Calu3 (cell line): Measurements from ENCODE around the gene LMO3. TPM values are rescaled to one million over a fixed set of nuclear protein-coding genes. Genes with fewer than 3 reads are reported as not detected.

Source experiments
- BruUV-seq: library from RNA; stranded (reverse); fragments of 400-500 nt; replicated peaks from 2 replicates; lab custom pipeline; 2021; lab: Mats Ljungman, UMichigan
- CTCF ChIA-PET: fragments of 300-600 bp; sonication (Branson Sonifier 250); formaldehyde crosslinking; loops from one replicate; lab custom pipeline; 2022; ENCODE audit warnings: antibody characterized with exemption; lab: Charles Lee
- DNase-seq: peaks from one replicate; pipeline ENCODE4 v3.0.0; 2022
- H3K27ac Mint-ChIP-seq: one replicate; pipeline ENCODE4 v1.8.0; 2022; ENCODE audit warnings: mixed read lengths; ENCODE audit not compliant: unreplicated experiment
- H3K27me3 Mint-ChIP-seq: one replicate; pipeline ENCODE4 v1.8.0; 2022; ENCODE audit warnings: mixed read lengths; ENCODE audit not compliant: unreplicated experiment
- H3K36me3 Mint-ChIP-seq: one replicate; pipeline ENCODE4 v1.8.0; 2022; ENCODE audit warnings: mild to moderate bottlenecking, moderate library complexity, mixed read lengths; ENCODE audit not compliant: insufficient read depth, unreplicated experiment
- H3K4me1 Mint-ChIP-seq: one replicate; pipeline ENCODE4 v1.8.0; 2022; ENCODE audit warnings: mild to moderate bottlenecking, low read depth, mixed read lengths; ENCODE audit not compliant: unreplicated experiment
- H3K4me3 Mint-ChIP-seq: one replicate; pipeline ENCODE4 v1.8.0; 2022; ENCODE audit warnings: mild to moderate bottlenecking, low read depth, moderate library complexity, mixed read lengths; ENCODE audit not compliant: unreplicated experiment
- H3K9me3 Mint-ChIP-seq: one replicate; pipeline ENCODE4 v1.8.0; 2022; ENCODE audit warnings: low read depth, mixed read lengths; ENCODE audit not compliant: unreplicated experiment
- intact Hi-C: fragments of 100-400 bp; cut with micrococcal nuclease; formaldehyde crosslinking; loops from one replicate; pipeline ENCODE4 v1.10.0; 2022; ENCODE audit not compliant: unreplicated experiment
- total RNA-seq: library from RNA; stranded (reverse); gene quantifications from 2 replicates; pipeline ENCODE4 v1.2.3, GENCODE V29; 2022
- TF ChIP-seq, protein P1 (sequence below): fragments of 200-600 bp; IDR thresholded peaks from one replicate; pipeline ENCODE4 v1.8.0; 2022; ENCODE audit warnings: antibody characterized with exemption; ENCODE audit not compliant: unreplicated experiment

Gene LMO3
- total RNA-seq, 1 experiment from 2014 or later: not detected

DNA sequence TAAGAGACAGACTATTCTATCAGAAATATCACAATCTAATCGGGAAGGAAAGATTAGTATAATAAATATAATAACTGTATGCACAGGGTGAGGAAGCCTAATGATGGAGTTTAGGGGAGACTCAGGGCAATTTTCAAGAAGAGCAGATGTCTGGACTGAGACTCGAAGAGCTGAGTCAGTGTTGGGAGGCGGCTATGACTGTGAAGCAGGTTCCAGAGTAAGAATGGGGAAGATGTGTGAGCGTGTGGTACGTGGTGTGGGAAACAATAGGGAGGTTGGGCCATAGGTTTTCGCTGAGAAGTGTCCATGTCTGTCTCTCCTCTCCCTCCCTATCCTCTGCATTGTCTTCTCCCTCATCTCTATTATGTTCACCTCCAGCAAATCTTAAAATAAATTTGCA, 85.6 kb downstream of the LMO3 start:
- H3K4me1 Mint-ChIP-seq: peaks cover 26% of the 10 kb centered on the region
- H3K27me3 Mint-ChIP-seq: no peaks in the 10 kb centered on the region
- DNase-seq: no peak
- TF ChIP-seq, protein P1, sequence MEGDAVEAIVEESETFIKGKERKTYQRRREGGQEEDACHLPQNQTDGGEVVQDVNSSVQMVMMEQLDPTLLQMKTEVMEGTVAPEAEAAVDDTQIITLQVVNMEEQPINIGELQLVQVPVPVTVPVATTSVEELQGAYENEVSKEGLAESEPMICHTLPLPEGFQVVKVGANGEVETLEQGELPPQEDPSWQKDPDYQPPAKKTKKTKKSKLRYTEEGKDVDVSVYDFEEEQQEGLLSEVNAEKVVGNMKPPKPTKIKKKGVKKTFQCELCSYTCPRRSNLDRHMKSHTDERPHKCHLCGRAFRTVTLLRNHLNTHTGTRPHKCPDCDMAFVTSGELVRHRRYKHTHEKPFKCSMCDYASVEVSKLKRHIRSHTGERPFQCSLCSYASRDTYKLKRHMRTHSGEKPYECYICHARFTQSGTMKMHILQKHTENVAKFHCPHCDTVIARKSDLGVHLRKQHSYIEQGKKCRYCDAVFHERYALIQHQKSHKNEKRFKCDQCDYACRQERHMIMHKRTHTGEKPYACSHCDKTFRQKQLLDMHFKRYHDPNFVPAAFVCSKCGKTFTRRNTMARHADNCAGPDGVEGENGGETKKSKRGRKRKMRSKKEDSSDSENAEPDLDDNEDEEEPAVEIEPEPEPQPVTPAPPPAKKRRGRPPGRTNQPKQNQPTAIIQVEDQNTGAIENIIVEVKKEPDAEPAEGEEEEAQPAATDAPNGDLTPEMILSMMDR: no peak
- CTCF ChIA-PET: no interaction called here
- no peaks in the 10 kb centered on the region for H3K36me3 Mint-ChIP-seq
- intact Hi-C loops: no loop called here
- no TSS peak for BruUV-seq
- H3K27ac Mint-ChIP-seq: no peak overlapping the region
- no peak overlapping the region for H3K4me3 Mint-ChIP-seq
- H3K9me3 Mint-ChIP-seq: no peaks in the 10 kb centered on the region

DNA sequence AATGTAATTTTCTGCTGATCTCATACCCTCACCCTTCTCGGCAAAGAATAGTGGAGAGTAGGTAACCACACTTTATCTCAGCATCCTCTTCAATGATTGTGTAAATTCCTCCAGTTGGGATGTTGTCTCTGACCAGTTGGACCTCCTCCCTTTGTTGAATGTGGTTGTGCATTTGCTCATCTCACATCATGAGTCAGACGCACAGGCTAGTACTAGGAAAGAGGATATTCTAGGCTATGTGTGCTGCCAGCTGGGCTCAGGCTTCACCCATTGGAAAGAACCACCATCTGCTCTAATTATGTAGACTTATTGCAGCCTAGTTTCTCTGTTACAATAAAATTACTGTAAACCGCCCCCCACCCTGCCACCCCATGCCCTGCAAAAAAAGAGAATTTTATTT, 90.3 kb downstream of the LMO3 start:
- no peaks in the 10 kb centered on the region for H3K4me1 Mint-ChIP-seq
- TF ChIP-seq, protein P1: no peak
- no peaks in the 10 kb centered on the region for H3K36me3 Mint-ChIP-seq
- H3K9me3 Mint-ChIP-seq: no peaks in the 10 kb centered on the region
- CTCF ChIA-PET: no interaction called here
- H3K27ac Mint-ChIP-seq: no peak overlapping the region
- no TSS peak for BruUV-seq
- no peak for DNase-seq
- H3K27me3 Mint-ChIP-seq: no peaks in the 10 kb centered on the region
- intact Hi-C loops: no loop called here
- no peak overlapping the region for H3K4me3 Mint-ChIP-seq

DNA sequence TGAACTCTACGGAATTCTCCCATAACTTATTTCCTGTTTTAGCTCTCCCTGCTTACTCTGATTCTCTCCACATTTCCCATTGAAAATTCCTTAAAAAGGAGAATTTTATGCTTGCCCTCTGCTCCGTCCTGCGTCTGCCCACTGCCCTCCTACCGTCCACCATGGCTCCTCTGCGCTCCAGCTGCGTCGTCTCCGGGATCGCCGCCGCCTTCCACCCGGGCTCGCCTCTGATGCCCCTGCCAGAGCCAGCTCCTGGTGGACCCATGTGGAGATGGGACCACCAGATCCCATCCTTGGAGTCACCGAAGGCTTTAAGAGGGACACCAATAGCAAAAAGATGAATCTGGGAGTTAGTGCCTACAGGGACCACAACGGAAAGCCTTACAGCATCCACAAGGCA, 92.7 kb downstream of the LMO3 start:
- intact Hi-C loops: no loop called here
- H3K27me3 Mint-ChIP-seq: no peaks in the 10 kb centered on the region
- CTCF ChIA-PET: no interaction called here
- no peaks in the 10 kb centered on the region for H3K9me3 Mint-ChIP-seq
- TF ChIP-seq, protein P1: no peak
- H3K4me1 Mint-ChIP-seq: no peaks in the 10 kb centered on the region
- no peak overlapping the region for H3K27ac Mint-ChIP-seq
- no peak for DNase-seq
- no peaks in the 10 kb centered on the region for H3K36me3 Mint-ChIP-seq
- BruUV-seq: no TSS peak
- H3K4me3 Mint-ChIP-seq: no peak overlapping the region

DNA sequence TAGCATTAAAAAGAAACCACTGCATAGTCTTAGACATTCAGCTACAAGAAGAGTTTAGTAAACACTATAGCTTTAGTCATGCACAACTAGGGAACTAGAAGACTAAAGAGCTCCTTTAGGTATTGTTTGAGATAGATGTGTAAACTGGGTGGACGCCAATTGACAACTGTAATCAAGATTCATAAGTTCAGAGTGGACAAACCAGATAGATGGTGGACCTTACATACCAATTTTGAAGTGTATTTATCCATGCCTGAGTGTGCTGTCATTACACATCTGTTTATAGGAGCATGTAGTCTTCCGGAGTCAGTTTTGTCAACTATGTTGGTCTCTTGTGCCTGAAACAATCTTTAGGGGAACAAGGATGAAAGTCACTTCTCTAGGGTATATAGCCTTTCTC, 96.6 kb downstream of the LMO3 start:
- Mint-ChIP-seq H3K4me1 (no peaks in the 10 kb centered on the region), H3K27me3 (no peaks in the 10 kb centered on the region), H3K9me3 (no peaks in the 10 kb centered on the region), H3K27ac (no peak overlapping the region), H3K4me3 (no peak overlapping the region), H3K36me3 (no peaks in the 10 kb centered on the region)
- no peak for DNase-seq
- TF ChIP-seq, protein P1: no peak
- CTCF ChIA-PET: no interaction called here
- no TSS peak for BruUV-seq
- intact Hi-C loops: no loop called here
